Measurements from ENCODE around the gene SPATS2L.

GRCh38 chr2:200311139-200311538, 4.6 kb downstream of the SPATS2L start:
- no peak for TF ChIP-seq CTCF (IDR thresholded peaks at IDR 0.05)
- TF ChIP-seq POLR2A (IDR thresholded peaks at IDR 0.05), result no peak

Measured in ovary (tissue), 3 donors.